HG03175 (cell line): Measurements from ENCODE around the gene CUL5.

Source experiments
- ATAC-seq: cut with Tn5 transposase; IDR thresholded peaks from one replicate; pipeline ENCODE4 v1.9.1; 2021; ENCODE audit warnings: mild to moderate bottlenecking, moderate library complexity; ENCODE audit not compliant: unreplicated experiment

Gene CUL5

DNA sequence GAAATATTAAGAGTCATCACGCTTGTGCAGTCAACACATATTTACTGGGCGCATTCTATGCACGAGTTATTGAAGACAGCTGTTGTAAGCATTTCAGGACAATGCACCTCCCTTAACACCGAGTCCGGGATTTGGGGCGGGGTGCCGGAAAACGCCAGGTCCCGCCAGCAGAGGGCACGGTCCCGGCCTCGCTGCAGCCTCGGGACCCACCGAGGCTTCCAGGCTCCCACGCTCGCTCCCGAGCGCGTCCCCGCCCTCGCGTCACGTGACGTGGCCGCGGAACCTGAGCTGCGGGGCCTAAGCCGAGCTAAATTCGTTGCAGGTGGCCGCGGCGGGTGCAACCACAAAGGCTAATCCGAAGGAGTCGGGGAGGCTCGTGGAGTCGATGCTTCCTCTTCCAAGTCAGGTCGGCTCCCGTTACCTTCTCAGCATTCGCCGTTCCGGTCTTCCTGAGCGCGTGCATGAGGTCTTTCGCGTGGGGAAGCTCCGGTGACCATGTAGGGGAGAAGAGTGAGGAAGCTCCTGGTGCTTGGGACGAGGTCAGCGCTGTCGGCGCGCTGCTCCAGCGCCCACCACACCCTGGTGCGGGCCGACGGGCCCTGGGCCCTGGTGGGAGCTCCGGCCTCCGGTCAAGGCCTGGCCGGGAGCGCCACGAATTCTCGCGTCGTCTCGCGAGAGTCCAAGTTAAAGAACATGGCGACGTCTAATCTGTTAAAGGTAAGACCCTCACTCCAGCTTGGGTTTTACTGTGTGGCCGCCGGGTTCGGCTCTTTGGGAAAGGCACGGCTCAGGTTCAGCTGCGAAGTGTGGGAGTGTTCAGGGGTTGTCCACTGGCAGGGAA lies at the start of gene CUL5:
Gene CUL5 (plus strand): TSS at position 243 of the 841 bp plus-strand sequence. CDS start 451 bp downstream, at position 694.
- peak; percentile 88 for ATAC-seq

DNA sequence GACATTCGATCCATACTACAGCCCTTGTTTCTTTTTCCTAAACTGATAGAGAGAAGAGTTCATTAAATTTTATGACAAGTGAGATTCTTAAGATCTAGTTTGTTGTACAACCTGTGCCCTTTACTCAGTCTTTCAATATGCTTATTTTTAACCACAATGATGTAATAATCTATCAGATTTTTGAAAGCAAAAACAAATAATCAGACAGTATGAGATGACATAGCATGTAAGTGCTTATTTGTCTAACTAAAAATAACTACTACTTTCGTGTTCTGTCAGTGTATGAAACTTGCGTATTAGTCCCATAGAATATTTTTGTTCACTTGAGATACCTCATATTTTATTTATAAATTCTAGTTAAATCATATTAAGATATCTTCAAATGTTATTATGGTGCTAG lies 47.2 kb upstream of the CUL5 start:
- no peak for ATAC-seq

DNA sequence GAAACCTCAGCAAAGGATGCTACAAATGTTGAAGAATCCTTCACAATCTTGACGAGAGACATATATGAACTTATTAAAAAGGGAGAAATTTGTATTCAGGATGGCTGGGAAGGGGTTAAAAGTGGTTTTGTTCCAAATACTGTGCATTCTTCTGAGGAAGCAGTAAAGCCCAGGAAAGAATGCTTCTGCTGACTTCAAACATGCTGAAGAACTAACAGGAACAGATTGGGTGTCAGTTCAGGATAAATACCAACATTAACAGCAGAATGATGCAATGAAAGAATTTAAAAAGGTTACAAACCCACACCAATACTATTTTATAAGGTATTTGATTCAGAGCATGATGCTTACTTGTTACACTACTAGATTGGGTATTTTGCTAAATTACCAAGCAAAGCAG lies 46.5 kb upstream of the CUL5 start:
- ATAC-seq, result no peak

DNA sequence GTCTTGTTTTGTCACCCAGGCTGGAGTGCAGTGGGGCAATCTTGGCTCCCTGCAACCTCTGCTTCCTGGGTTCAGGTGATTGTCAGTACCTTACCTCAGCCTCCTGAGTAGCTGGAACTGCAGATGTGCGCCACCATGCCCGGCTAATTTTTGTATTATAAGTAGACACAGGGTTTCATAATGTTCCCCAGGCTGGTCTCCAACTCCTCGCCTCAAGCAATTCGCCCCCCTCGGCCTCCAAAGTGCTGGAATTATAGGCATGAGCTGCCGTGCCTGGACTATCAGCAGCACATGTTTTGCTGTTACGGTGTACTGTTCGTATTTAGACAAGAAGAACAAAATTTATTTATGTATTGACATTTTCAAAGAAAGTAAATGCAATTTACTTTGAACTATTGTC lies 45.6 kb upstream of the CUL5 start:
- ATAC-seq, result no peak

DNA sequence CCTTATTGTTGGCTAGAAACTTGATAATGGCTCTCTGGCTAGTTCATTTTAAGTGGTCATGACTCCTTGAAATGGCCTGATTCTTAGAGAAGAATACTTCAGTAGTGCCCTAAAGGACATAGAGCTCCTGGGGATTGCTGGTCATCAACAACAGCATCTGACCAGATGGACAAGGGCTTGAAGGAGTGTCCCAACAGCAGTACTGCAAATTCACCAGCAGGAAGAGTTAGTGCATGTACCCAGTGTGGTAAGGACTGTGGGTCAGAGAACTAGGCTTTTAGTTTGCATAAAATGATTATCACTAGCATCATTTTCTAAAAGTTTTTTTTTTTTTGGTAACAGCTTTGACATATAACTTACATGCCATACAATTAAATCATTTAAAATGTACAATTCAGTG lies 39.5 kb upstream of the CUL5 start:
- no peak for ATAC-seq

DNA sequence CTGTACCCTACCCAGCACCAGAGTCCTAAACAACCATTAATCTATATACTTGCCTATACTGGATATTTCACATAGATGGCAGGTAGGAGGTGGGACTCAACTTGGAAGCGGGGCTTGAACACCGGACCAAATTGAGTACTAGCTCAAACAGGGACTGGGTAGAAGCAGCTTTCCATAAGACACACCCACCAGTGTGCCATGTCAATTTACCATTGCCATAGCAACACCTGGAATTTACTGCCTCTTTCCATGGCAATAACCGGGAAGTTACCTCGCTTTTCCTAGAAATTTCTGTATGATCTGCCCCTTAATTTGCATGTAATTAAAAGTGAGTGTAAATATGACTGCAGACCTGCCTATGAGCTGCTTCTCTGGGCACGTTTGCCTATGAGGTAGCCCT lies 38.6 kb upstream of the CUL5 start:
- no peak for ATAC-seq

DNA sequence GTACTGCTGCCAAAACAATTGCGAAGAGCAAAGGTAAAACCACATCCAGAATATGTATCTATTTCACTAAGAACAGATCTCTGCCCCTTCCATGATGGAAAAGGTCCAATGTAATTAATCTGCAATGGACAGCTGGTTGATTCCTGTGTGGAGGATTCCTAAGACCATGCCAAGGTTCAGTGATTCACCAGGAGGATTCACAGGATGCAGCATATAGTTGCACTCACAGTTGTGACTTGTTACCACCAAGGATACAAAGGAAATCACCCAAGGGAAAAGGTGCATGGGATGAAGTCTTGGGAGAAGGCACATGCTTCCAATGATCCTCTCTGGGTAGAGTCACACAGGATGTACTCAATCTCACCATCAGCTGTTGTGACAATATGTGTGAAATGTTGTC lies 35.1 kb upstream of the CUL5 start:
- ATAC-seq, result no peak

DNA sequence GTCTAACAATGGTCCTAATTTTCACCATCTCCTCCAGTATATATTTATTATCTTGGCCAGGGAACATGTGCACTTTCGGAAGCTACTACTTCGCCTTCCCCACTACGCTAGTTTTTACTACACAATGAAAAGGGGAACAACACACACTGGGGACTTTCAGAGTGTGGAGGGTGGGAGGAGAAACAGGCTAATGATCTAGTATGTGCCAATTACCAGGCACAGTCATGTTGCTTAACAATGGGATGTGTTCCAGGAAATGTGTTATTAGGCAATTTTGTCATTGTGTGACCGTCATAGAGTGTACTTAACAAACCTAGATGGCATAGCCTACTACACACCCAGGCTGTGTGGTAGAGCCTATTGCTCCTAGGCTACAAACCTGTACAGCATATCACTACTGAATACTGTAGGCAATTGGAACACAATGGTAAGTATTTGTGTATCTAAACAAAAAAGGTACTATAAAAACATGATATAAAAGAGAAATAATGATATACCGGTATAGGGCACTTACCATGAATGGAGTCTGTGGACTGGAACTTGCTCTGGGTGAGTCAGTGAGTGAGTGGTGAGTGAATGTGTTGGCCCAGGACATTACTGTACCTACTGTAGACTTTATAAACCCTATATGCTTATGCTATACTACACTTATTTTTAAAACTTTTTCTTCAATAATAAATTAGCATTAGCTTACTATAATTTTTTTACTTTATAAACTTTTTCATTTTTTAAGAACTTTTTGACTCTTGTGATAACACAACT lies 20.1 kb upstream of the CUL5 start:
- no peak for ATAC-seq

DNA sequence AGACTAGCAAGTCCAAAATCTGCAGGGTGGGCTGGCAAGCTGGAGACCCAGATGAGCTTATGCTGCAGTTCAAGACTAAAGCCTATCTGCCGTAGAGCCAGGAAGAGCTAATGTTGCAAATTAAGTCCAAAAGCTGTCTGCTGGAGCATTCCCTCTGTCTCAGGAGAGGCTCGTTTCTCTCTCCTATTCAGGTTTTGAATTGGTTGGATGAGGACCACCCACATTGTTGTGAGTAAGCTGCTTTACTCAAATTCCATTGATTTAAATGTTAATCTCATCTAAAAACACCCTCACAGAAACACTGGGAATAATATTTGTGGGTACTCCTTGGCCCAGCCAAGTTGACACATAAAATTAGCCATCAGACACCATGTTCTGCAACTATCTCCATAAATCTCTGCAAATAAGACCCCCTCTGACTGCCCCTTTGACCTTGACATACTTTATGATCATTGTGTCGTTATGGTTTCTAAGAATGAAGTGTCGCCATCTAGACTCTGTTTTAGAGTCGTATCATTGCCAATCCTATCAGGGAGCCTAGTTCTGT lies 16.8 kb upstream of the CUL5 start:
- no peak for ATAC-seq

DNA sequence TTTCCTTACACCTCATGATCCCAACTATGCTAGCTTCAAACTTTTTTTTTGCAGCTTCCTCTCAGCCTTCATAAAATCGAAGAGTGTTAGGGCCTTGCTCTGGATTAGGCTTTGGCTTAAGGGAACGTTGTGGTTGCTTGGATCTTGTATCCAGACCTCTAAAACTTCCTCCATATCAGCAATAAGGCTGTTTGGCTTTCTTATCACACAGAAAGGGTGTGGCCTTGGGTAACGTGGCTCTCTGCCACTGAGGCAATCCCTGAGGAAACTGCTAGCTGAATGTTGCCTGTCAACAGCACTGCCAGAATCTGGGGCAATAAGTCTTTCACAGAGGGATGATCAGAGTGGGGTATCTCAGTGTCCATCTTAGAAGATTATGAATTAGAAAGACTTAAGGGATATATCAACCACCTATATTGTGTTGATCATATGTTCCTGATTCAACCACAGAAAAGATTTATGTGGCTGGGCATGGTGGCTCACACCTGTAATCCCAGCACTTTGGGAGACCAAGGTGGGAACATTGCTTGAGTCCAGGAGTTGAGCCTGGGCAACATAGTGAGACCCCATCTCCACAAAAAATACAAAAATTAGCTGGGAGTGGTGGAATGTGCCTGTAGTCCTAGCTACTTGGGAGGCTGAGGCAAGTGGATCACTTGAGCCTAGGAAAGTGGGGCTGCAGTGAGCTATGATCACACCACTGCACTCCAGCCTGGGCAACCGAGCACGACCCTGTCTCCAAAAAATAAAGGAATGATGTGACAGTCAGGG lies 12.5 kb upstream of the CUL5 start:
- ATAC-seq, result no peak

DNA sequence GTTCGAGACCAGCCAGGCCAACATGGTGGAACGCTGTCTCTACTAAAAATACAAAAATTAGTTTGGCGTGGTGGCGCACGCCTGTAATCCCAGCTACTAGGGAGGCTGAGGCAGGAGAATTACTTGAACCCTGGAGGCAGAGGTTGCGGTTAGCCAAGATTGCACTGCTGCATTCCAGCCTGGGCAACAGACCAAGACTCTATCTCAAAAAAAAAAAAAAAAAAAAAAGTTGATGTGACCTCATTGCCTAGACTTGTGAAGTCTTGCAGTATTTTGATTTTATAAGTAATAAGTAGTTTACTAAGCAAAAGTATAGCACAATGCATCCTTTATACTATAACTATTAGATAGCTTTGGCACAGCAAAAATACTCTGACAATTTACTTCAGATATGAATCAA lies 9.9 kb upstream of the CUL5 start:
- no peak for ATAC-seq

DNA sequence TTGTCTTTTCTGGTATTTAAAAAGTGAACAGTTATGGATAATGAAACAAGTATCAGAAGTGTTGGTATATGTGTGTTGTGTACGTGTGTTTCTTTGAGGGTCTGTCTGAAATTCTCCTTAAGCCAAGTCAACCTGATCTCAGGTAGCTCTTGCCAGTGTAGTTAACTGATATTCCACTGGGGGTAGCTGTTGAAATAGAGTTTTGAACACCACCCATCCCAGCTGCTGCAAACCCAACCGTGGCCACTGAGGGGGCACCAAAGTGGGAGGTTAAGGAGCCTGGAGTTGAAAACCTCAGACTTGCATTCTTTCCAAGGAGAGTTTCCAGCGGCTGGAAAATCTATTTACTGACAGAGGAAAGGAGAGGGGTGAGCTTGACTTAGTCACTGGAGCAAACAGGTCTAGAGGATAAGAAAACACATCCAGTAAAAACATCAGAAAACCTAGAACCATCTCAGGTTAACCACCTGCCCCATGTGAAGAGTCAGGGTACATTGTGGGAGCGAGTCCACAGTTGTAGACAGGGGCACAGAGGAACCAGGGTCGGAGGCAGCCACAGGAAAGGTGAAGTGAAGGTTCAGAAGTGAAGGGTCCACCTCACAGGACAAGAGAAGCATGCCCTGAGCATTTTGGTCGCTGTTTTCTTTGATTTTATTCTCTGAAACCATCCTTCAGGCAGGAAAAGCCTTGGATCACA lies 8.8 kb upstream of the CUL5 start:
- peak; percentile 95 for ATAC-seq

DNA sequence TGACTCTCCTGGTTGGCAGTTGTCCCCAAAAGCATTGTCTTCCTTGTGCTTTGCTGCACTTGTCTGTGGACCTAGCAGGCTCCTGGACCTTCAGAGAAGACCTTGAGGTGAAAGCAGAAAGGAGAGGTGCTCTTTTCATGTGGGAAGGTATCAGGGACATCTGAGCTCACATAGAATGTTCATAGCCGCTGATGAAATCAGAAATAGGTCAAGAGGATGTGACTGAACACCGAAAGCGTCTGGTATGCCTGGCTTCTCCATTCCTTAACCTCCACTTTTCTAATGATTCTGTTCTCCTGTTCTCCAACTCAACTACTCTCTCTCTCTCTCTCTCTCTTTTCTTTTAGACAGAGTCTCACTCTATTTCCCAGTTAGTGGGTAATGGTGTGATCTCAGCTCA lies 6.2 kb upstream of the CUL5 start:
- ATAC-seq, result no peak

DNA sequence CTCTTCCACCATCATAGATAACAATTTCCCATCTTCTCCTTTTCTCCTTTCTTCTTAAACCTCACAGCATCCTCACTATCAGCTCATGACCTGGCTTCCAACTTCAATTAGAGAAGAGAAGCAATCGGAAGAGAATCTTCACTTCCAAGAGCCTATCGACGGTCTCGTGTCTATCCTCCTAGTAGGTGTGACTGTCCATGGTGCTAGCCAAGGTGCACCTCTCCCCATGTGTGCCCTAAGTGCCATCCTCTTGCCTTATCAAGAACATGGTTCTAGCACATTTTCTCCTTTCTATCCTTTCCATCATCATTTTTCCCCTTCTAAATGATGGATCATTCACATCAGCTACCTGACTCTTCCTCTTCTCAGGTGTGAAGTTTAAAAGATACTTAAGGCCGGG lies 5.1 kb upstream of the CUL5 start:
- ATAC-seq, result no peak

DNA sequence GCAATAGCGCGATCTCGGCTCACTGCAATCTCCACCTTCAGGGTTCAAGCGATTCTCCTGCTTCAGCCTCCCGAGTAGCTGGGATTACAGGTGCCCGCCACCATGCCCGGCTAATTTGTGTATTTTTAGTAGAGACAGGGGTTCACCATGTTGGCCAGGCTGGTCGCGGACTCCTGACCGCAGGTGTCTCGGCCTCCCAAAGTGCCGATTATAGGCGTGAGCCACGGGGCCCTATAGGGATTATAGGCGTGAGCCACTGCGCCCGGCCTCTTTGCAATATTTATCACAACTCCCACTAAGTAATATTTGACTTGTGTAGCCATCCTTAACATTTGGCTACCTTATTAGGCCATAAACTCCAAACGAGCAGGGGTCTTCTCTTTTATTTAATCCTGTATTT lies 879 bp upstream of the CUL5 start:
- no peak for ATAC-seq

DNA sequence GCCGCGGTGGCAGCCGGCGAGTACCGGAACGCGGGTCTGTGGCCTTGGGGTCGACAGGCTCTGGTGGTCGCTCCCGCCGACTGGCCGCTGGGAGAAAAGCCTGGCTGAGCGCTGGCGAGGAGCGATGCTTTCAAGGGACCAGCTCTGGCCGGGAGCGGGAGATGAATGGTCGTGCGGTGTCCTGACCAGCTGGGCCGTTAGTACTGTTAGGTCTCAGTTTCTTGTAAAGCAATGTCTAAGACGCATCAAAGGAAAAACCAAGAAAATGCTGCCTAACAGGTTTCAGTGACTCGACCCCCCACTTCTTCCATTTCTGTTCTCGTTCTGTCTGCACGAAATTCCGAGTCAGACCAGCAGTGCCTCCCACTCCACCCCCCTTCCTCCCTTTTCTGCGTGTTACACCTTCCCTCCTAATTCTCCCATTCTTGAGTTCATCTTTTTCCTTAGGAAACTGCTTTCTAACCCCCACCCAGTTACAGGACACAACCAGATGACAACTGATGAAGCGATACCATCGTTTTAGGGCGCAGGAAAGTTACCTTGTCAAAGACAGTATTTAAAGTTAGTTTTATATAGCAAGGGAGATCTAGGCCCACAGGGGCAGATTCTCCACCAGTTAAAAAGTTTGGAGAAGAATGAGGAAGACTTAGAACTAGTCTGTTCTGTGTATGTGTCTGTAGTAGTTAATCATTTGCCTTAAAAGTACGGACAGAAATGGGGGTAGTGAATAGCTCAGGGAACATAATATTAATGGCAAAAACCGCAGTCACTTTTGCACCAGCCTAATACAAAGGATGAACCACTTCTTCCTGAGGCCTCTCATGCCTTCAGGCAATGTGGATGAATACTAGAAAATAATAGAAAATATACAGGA lies 1.0 kb downstream of the CUL5 start:
- peak; percentile 5 for ATAC-seq

DNA sequence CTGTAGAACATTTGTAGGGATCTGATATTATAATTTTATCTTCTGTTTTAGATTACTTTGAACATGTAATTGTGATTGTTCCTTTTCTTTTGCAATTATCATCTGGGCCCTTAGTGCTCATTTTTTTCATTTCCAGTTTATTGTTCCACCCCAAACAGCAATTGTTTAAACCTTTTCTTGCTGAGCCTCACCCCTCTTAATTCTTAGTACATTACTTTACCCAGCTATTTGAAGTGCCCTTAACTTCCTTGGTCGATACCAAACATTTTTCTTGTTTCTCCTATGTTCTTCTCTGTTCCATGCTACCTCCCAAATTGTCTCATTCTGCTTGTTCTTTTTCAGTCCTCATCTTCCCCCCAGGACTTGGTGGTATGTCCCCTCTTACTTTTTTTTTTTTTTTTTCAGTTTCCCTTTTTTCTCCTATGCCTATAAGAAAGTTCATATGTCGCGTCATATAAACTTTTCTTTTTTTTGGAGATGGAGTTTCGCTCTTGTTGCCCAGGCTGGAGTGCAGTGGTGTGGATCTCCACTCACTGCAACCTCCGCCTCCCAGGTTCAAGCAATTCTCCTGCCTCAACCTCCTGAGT lies 3.5 kb downstream of the CUL5 start:
- no peak for ATAC-seq

DNA sequence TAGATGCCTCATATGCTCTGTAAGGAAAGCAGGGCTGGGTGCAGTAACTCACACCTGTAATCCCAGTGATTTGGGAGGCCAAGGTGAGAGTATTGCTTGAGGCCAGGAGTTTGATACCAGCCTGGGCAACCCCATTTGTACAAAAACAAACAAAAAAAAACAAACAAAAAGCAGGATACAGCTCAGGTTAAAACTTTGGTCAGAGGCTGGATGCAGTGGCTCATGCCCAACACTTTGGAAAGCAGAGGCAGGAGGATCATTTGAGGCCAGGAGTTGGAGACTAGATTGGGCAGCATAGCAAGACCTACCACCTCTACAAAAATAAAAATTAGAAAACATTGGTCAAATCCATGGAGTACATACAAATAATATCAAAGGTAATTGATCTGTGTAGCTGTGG lies 7.9 kb downstream of the CUL5 start:
- no peak for ATAC-seq

DNA sequence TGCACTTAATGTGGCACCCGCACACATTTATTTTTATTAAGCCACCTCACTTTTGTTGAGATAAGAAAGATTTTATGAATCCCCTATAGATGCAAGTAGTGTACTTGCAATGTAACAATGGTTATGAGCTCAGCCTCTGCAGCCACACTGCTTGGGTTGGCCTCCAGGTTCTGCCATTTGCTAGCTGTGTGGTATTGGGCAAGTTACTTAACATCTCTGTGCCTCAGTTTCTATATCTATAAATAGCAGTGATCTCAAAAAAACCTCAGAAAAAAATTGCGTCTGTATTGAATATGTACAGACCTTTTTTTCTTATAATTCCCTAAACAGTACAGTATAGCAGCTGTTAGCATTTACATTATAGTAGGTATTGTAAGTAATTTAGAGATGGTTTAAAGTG lies 10.0 kb downstream of the CUL5 start:
- ATAC-seq, result no peak
